ENCODE data around the gene RFK. TPM values are rescaled to one million over a fixed set of nuclear protein-coding genes. Genes with fewer than 3 reads are reported as not detected.
"Not testable (repeated sequence)": the region's sequence is repeated elsewhere in the genome, so short reads cannot be mapped to it uniquely, and the experiment has no call there.

Gene RFK
- polyA plus RNA-seq (ENCODE audit: insufficient read length in 3 of 3) = 10 to 100 TPM; 26.1 to 32.9 (median 27.9) TPM
- long read RNA-seq, donor 1, transcript RFK-201 (4 exons, 2,684 nt) = major isoform, 8 of 8 reads
- long read RNA-seq, donor 1, partial matches to known transcripts = 0 of 8 reads
- long read RNA-seq, donor 1, other reads (novel, unspliced or antisense) = 0 of 8 reads
- long read RNA-seq, donor 2, transcript RFK-201 (4 exons, 2,684 nt) = major isoform, 9 of 9 reads
- long read RNA-seq, donor 2, partial matches to known transcripts = 0 of 9 reads
- long read RNA-seq, donor 2, other reads (novel, unspliced or antisense) = 0 of 9 reads
- long read RNA-seq, donor 3, transcript RFK-201 (4 exons, 2,684 nt) = major isoform, 22 of 22 reads
- long read RNA-seq, donor 3, partial matches to known transcripts = 0 of 22 reads
- long read RNA-seq, donor 3, other reads (novel, unspliced or antisense) = 0 of 22 reads
- long read RNA-seq, donor 4, transcript RFK-201 (4 exons, 2,684 nt) = major isoform, 17 of 17 reads
- long read RNA-seq, donor 4, partial matches to known transcripts = 0 of 17 reads
- long read RNA-seq, donor 4, other reads (novel, unspliced or antisense) = 0 of 17 reads
- long read RNA-seq, donor 5 = 0 reads
- long read RNA-seq, donor 6, transcript RFK-201 (4 exons, 2,684 nt) = major isoform, 17 of 18 reads
- long read RNA-seq, donor 6, partial matches to known transcripts = 0 of 18 reads
- long read RNA-seq, donor 6, other reads (novel, unspliced or antisense) = 0 of 18 reads
- long read RNA-seq, donor 7, transcript RFK-201 (4 exons, 2,684 nt) = major isoform, 15 of 17 reads
- long read RNA-seq, donor 7, partial matches to known transcripts = 0 of 17 reads
- long read RNA-seq, donor 7, other reads (novel, unspliced or antisense) = 0 of 17 reads
- long read RNA-seq, donor 8, transcript RFK-201 (4 exons, 2,684 nt) = major isoform, 20 of 20 reads
- long read RNA-seq, donor 8, partial matches to known transcripts = 0 of 20 reads
- long read RNA-seq, donor 8, other reads (novel, unspliced or antisense) = 0 of 20 reads
- long read RNA-seq, donor 9, transcript RFK-201 (4 exons, 2,684 nt) = major isoform, 11 of 11 reads
- long read RNA-seq, donor 9, partial matches to known transcripts = 0 of 11 reads
- long read RNA-seq, donor 9, other reads (novel, unspliced or antisense) = 0 of 11 reads
- long read RNA-seq, donor 10, transcript RFK-201 (4 exons, 2,684 nt) = major isoform, 16 of 17 reads
- long read RNA-seq, donor 10, partial matches to known transcripts = 0 of 17 reads
- long read RNA-seq, donor 10, other reads (novel, unspliced or antisense) = 0 of 17 reads
- long read RNA-seq, donor 11, transcript RFK-201 (4 exons, 2,684 nt) = major isoform, 5 of 5 reads
- long read RNA-seq, donor 11, partial matches to known transcripts = 0 of 5 reads
- long read RNA-seq, donor 11, other reads (novel, unspliced or antisense) = 0 of 5 reads
- long read RNA-seq, donor 12, transcript RFK-201 (4 exons, 2,684 nt) = major isoform, 12 of 12 reads
- long read RNA-seq, donor 12, partial matches to known transcripts = 0 of 12 reads
- long read RNA-seq, donor 12, other reads (novel, unspliced or antisense) = 0 of 12 reads
- long read RNA-seq, donor 13 = 0 reads
- long read RNA-seq, donor 14, transcript RFK-201 (4 exons, 2,684 nt) = major isoform, 17 of 17 reads
- long read RNA-seq, donor 14, partial matches to known transcripts = 0 of 17 reads
- long read RNA-seq, donor 14, other reads (novel, unspliced or antisense) = 0 of 17 reads
- long read RNA-seq, donor 15, transcript RFK-201 (4 exons, 2,684 nt) = major isoform, 7 of 7 reads
- long read RNA-seq, donor 15, partial matches to known transcripts = 0 of 7 reads
- long read RNA-seq, donor 15, other reads (novel, unspliced or antisense) = 0 of 7 reads
- long read RNA-seq, donor 16, transcript RFK-201 (4 exons, 2,684 nt) = major isoform, 30 of 30 reads
- long read RNA-seq, donor 16, partial matches to known transcripts = 0 of 30 reads
- long read RNA-seq, donor 16, other reads (novel, unspliced or antisense) = 0 of 30 reads

GRCh38 chr9:76394195-76394959, at the start of gene RFK:
RFK (minus strand) TSS chr9:76394426; CDS start chr9:76394171, 255 bp downstream.
- peak; percentile 79 to 92 (median 88) for DNase-seq (ENCODE audit: extremely low read depth in 1 of 11, low read depth in 9 of 11, low spot score in 4 of 11)

DNA sequence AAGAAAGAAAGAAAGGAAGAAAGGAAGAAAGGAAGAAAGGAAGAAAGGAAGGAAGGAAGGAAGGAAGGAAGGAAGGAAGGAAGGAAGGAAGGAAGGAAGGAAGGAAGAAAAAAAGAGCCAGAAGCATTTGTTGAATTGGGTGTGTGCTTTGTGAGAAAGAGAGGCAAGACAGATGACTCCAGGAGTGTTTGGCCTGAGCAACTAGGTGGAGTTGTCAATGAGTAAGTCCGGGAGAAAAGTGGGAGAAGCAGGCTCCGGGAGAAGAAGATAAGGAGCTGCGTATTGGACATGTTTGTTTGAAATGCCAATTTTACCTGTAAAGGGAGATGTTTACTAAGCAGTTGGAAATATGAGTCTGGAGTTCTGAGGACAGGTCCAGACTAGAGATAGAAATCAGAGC, 49.7 kb upstream of the RFK start:
- DNase-seq (ENCODE audit: extremely low read depth in 1 of 11, low read depth in 9 of 11, low spot score in 4 of 11) = no peak

DNA sequence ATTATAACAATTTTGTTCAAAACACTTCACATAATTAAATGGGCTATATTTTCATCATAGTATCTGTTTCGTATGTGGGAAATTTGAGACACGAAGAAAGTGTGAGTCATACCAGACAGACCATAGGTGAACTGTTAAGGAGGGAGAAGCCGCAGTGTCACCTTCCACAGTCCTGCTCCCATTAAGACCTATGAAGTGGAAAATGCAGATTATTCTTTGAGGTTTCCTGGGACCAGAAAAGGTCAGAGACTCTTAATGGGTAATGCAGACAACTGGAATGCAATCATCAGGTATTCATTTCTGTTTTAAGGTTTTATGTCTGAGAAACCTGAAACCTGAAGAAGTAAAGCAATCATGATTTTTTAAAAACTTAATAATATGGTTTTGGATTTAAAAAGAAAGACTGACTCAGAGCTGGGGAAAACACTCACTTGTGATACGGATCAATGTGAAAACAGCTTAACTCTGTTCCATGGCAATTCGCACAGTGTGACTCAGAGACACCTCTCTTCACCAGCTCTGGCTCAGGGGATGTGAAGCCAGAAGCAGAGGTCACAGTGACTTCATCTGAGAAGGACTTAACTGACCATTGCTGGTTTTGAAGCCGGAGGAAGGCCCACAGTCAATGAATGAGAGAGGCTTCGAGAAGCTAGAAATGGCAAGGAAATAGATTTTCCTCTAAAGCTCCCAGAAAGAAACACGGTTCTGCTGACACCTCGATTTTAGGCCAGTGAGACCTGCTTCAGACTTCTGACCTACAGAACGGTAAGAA, 47.5 kb upstream of the RFK start:
- peak in 1 of 11 donors; percentile 9 for DNase-seq (ENCODE audit: extremely low read depth in 1 of 11, low read depth in 9 of 11, low spot score in 4 of 11)

DNA sequence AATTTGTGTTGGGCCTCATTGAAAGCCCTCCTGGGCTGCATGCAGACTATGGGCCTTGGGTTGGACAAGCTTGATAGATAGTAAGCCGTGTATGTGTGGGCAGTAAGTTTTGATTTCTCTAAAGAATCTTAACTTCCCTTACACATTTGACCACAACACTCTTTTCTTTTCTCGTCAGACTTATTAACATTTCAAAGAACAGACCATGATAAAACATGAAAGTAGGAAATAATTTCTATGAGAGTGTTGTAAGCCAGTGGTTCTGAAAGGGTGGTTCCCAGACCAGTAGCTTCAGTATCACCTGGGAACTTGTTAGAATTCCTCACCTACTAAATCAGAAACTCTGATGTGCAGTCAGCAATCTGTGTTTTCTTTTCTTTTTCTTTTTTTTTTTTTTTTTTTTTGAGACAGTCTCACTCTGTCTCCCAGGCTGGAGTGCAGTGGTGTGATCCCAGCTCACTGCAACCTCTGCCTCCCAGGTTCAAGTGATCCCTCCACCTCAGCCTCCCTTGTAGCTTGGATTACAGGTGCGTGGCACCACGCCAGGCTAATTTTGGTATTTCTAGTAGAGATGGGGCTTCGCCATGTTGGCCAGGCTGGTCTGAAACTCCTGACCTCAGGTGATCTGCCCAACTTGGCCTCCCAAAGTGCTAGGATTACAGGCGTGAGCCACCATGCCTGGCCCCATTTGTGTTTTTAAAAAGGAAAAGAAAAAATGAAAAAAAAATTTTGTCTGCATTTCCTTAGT, 44.8 kb upstream of the RFK start:
- no peak for DNase-seq (ENCODE audit: extremely low read depth in 1 of 11, low read depth in 9 of 11, low spot score in 4 of 11)

DNA sequence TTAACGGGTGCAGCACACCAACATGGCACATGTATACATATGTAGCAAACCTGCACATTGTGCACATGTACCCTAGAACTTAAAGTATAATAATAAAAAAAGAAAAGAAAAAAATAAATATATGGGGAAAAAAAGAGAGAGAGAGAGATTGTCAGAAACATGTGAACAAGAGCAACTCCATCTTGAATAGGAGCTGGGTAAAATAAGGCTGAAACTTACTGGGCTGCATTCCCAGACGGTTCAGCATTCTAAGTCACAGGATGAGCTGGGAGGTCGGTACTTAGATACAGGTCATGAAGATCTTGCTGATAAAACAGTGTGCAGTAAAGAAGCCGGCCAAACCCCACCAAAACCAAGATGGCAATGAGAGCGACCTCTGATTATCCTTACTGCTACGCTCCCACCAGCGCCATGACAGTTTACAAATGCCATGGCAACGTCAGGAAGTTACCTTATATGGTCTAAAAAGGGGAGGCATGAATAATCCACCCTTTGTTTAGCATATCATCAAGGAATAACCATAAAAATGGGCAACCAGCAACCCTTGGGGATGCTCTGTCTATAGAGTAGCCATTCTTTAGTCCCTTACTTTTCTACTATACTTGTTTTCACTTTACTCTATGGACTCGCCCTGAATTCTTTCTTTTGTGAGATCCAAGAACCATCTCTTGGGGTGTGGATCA, 42.9 kb upstream of the RFK start:
- not testable (repeated sequence) for DNase-seq (ENCODE audit: extremely low read depth in 1 of 11, low read depth in 9 of 11, low spot score in 4 of 11)

- not testable (repeated sequence) for DNase-seq (ENCODE audit: extremely low read depth in 1 of 11, low read depth in 9 of 11, low spot score in 4 of 11)
Measured at GRCh38 chr9:76434897-76435296, 40.7 kb upstream of the RFK start.

DNA sequence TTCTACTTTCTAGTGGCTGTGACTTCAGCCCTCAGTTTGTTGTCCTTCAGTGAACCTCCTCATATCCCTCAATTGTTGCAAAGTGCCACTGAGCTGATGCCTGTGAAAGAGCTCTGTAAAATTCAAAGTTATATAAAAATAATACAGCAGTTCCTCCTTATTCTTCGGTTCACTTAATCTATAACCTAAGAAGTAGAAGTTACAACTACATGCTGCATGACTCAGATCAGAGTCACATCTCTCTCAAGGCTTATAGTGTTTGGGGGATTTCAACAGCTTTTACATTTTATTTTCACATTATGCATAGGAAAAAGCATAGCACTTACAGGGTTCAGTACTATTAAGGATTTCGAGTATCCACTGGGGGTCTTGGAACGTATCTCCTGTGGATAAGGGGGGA, 39.6 kb upstream of the RFK start:
- DNase-seq (ENCODE audit: extremely low read depth in 1 of 11, low read depth in 9 of 11, low spot score in 4 of 11) = no peak

- DNase-seq (ENCODE audit: extremely low read depth in 1 of 11, low read depth in 9 of 11, low spot score in 4 of 11) = no peak
Measured at GRCh38 chr9:76433406-76433805, 39.2 kb upstream of the RFK start.

GRCh38 chr9:76431601-76432000, 37.4 kb upstream of the RFK start:
- DNase-seq (ENCODE audit: extremely low read depth in 1 of 11, low read depth in 9 of 11, low spot score in 4 of 11) = no peak

DNA sequence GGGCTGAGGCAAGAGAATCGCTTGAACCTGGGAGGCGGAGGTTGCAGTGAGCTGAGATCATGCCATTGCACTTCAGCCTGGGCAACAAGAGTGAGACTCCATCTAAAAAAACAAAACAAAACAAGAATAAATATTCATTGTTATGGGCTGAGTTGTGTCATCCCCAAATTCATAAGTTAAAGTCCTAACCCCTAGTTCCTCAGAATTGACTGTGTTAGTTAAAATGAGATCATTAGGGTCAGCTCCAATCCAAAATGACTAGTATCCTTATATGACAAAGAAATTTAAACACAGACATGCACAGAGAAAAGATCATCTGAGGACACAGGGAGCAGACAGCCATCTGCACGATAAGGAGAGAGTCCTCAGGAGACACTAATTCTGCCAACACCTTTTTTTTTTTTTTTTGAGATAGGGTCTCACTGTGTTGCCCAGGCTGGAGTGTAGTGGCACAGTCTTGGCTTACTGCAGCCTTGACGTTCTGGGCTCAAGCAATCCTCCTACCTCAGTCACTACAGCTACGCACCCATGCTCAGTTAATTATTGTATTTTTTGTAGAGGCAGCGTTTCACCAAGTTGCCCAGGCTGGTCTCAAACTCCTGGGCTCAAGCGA, 32.7 kb upstream of the RFK start:
- no peak for DNase-seq (ENCODE audit: extremely low read depth in 1 of 11, low read depth in 9 of 11, low spot score in 4 of 11)

DNA sequence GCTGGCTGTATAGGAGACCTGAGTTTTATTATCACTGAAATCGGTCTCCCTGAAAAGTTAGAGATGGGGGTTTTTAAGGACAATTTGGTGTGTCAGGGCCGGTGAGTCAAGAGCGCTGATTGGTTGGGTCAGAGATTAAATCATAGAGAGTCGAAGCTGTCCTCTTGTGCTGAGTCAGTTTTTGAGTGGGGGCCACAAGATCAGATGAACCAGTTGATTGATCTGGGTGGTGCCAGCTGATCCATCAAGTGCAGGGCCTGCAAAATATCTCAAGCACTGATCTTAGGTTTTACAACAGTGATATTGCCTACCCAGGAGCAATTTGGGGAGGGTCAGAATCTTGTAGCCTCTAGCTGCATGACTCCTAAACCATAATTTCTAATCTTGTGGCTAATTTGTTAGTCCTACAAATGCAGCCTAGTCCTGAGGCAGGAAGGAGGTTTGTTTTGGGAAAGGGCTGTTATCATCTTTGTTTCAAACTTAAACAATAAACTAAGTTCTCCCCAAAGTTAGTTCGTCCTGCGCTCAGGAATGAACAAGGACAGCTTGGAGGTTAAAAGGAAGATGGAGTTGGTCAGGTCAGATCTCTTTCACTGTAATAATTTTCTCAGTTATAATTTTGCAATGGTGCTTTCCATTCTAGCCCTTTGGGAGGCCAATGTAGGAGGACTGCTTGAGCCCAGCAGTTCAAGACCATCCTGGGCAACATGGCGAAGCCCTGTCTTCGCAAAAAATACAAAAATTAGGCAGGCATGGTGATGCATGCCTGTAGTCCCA, 31.6 kb upstream of the RFK start:
- DNase-seq (ENCODE audit: extremely low read depth in 1 of 11, low read depth in 9 of 11, low spot score in 4 of 11) = no peak

GRCh38 chr9:76424491-76424890, 30.3 kb upstream of the RFK start:
- no peak for DNase-seq (ENCODE audit: extremely low read depth in 1 of 11, low read depth in 9 of 11, low spot score in 4 of 11)

- no peak for DNase-seq (ENCODE audit: extremely low read depth in 1 of 11, low read depth in 9 of 11, low spot score in 4 of 11)
Measured at GRCh38 chr9:76423216-76424177, 29.3 kb upstream of the RFK start.
